AG20443 (cell line): ENCODE data around the gene IFNL4.
"Not testable (repeated sequence)": the region's sequence is repeated elsewhere in the genome, so short reads cannot be mapped to it uniquely, and the experiment has no call there.

ENCODE experiments used
- DNase-seq: peaks from one replicate; pipeline ENCODE4 v3.0.0; 2012; ENCODE audit warnings: low spot score, mixed read lengths

The IFNL4 gene

GRCh38 chr19:39219108-39219507 lies 29.5 kb downstream of the IFNL4 start:
- DNase-seq: not testable (repeated sequence)

DNA sequence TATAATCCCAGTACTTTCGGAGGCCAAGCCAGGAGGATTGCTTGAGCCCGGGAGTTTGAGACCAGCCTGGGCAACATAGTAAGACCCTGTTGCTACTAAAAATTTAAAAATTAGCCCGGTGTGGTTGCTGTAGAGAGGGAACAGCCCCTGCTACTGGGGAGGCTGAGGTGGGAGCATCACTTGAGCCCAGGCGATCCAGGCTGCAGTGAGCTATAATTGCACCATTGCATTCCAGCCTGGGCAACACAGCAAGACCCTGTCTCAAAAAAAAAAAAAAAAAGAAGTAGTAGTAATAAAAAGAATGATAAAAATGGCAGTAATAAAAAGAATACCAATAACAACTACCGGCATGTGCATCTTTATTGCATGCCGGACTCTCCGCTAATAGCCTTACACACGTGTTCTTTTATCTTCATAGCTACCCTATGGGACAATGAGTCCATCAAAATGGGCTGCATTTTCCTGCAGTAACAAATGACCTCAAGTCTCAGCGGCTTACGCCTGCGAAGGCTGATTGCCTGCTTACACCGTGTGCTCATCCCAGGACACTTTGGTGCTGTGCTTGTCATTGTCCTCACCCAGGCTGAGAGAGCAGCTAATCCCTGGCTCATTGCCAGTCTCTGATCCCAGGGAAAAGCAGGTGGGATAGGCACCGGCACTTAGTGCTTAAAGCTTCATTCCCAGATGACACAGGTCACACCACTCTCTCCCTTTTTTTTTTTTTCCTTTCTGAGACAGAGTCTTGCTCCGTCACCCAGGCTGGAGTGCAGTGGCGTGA lies 30.2 kb downstream of the IFNL4 start:
- no peak for DNase-seq

DNA sequence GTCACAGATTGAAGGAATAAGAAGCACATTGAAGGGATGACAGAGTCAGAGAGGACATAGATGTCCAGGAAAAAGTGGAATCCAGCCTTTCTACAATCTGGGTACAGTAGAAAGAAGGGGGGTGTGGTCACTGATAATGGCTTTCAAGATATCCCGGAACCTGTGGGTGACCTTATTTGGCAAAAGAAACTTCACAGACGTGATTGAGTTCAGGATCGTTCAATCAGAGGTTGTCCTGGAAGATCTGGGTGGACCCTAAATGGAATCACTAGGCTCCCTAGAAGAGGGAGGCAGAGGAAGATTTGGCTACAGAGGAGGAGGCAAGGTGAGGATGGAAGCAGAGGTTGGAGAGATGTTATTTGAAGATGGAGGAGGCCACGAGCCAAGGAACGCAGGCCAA lies 31.6 kb downstream of the IFNL4 start:
- DNase-seq: no peak

DNA sequence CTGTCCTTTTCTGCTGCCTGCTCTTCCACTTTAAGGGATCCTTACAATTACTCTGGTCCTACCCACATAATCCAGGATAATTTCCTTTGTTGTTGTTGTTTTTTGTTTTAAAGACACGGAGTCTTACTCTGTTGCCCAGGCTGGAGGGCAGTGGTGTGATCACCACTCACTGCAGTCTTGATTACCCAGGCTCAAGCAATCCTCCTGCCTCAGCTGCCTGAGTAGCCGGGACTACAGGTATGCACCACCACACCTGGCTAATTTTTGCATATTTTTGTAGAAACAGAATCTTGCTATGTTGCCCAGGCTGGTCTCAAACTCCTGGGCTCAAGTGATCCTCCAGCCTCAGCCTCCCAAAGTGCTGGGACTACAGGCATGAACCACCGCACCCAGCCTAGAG lies 33.3 kb downstream of the IFNL4 start:
- not testable (repeated sequence) for DNase-seq

DNA sequence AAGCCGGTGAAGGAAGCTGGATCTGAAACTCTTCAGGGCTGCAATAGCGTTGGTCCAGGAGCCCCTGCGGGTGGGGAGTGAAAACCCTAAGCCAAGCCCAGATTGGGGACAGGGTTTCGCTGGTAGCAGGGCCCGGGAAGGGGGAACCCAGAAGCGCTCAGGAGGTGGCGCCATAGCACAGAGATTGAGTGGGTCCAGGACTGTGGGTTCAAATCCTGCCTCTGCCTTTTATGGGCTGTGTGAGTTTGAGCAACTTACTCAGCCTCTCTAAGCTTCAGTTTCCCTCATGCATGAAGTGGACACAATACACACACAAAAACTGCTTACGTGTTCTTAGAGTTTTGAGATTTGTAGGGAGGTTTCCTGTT lies 36.3 kb downstream of the IFNL4 start:
- DNase-seq: no peak

DNA sequence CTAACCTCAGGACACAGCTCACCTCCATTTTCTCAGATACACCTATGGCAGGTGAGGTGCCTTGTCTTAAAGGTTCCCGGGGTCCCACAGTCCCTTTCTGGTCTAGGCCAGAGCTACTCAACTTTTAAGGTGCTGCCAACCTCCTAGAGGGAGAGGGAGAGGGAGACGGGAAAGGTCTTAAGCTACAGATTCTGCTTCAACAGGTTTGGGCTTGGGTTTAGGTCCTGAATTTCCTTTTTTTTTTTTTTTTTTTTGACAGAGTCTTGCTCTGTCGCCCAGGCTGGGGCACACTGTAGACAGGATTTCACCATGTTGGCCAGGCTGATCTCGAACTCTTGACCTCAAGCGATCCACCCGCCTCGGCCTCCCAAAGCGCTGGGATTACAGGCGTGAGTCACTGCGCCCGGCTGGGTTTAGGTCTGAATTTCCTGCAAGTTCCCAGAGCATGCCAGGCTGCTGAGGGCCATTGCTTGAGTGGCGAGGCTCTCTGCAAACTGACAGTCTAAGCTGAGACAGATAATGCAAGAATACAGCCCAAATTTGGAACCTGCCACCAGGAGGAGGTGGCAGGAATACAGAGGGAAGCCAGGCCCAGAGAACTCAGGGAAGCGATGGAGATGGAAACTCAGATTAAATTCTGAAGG lies 36.8 kb downstream of the IFNL4 start:
- no peak for DNase-seq

- no peak for DNase-seq
Observed at GRCh38 chr19:39209196-39209595, 39.5 kb downstream of the IFNL4 start.

DNA sequence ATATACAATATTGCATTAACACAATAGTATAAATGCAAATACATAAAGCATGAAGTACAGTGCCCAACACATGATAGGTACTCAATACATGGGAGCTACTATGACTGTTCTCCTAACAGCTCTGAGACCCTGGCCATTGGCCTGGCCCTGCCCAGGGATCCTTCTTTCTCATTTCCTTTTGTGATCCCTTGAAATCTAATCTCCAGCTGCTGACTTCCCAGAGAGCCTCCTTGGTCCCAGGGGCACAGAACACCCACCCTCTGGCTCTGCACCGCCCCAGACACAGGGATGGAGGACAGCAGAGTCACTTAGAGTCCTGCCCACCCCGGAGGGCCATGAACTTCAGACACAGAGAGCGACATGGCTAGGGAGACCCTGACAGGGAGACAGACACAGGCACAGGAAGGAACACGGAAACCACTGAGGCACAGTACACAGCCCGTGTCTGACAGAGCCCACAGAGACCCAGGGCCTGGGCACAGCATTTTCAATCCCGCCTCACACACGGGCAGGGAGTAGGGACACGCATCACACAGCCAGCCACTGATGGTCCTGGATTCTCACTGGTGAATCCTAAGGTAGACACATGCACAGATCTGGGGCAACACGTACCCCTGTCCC lies 40.4 kb downstream of the IFNL4 start:
- no peak for DNase-seq

DNA sequence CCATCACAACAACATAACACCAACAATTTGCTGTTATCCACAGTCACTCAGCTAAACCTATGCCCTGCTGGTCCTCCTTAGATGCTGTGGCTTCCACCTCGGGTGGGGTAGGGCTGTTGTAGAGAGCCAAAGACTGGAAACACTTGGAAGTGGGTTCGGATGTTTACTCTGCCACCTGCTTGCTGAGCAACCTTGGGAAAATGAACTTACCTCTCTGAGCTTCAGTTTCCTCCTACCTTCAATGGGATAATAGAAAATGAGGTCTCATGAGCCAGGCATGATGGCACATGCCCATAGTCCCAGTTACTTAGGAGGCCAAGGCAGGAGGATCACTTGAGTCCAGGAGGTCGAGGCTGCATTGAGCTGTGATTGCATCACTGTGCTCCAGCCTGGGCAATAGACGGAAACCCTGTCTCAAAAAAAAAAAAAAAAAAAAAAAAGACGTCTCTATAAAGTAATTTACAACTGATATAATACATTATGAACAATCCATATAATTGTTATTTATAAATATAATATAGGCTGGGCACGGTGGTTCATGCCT lies 41.3 kb downstream of the IFNL4 start:
- DNase-seq: no peak

DNA sequence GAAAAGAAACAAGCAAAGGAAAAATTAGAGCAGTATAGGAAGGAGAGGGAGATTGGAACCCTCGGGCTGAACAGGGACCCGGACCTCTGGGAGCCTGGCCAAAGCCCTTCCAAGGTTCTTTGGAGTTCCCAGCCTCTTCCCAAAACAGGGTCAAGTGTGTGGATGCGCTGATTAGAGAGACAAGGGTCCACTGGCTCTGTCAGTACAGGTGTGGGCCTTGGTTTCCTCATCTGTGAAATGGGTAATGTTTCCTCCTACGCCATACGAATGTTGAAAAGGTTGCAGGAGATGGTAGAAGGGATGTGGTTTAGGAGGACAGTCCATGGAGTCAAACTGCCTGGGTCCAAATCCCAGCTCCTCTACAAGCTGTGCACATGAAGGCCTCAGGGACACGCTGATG lies 42.5 kb downstream of the IFNL4 start:
- DNase-seq: no peak

DNA sequence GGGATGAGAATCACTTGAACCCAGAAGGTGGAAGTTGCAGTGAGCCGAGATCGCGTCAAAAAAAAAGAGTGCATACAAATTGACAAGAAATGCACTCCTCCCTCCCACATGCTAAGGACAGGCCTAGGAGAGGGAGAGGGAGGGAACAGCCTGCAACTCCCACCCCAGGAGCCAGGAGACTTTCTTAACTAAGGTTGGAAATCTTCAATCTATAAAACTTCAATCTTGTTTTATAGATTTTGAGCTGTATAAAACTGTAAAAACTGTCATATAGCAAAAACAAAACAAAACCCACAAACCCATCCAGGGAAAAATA lies 43.2 kb downstream of the IFNL4 start:
- no peak for DNase-seq

- DNase-seq: peak; percentile 10
Observed at GRCh38 chr19:39203372-39204341, 45.0 kb downstream of the IFNL4 start, which contains the start of gene SYCN. TSS of gene SYCN (minus strand) at chr19:39204263. CDS start at chr19:39204254, 9 bp downstream.

GRCh38 chr19:39202998-39203355 lies 45.7 kb downstream of the IFNL4 start:
- no peak for DNase-seq

DNA sequence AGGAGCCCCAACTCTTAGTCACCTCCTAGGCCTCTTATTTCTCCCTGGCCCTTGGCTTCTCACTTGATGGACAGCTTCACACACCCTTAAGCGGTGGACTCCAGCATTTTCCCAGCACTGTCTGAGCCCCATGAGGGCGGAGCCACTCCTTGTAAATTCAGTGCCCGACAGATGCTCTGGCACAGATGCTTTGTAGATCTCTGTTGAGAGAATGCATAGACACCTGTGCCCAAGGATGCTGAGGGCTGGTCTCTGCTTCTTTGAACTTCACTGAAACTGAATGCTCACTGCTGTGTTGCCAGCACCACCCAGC lies 47.9 kb downstream of the IFNL4 start:
- DNase-seq: no peak

DNA sequence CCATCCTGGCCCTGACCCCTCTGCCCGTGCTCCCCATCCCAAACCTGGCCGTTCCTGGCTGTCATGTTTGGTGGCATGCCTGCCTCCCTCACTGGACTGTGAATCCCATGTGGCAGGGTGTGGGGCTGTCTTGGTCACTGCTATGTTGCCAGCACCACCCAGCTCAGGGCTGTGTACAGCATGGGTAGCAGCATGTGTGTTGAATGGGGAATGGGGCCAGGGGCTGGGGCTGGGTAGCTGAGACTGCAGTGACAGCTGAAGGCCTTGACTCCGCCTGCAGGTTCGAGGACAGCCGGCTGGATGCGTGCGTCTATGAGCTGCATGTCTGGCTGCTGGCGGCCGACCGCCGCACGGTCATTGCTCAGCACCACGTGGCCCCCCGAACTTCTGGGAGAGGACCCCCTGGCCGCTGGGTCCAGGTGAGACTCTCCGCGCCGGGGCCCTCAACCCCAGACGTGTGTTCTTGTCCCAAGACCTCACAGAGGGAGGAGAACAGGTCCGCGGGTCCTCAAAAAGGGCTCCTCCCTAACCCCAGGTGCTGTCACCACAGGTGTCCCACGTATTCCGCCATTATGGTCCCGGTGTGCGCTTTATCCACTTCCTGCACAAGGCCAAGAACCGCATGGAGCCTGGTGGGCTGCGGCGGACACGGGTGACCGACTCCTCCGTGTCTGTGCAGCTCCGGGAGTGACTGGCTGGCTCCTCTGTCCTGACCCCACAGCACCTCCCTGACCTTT lies 48.4 kb downstream of the IFNL4 start:
- DNase-seq: no peak

GRCh38 chr19:39199025-39199424 lies 49.6 kb downstream of the IFNL4 start:
- DNase-seq: peak; percentile 92

GRCh38 chr19:39197808-39198207 lies 50.8 kb downstream of the IFNL4 start:
- no peak for DNase-seq

DNA sequence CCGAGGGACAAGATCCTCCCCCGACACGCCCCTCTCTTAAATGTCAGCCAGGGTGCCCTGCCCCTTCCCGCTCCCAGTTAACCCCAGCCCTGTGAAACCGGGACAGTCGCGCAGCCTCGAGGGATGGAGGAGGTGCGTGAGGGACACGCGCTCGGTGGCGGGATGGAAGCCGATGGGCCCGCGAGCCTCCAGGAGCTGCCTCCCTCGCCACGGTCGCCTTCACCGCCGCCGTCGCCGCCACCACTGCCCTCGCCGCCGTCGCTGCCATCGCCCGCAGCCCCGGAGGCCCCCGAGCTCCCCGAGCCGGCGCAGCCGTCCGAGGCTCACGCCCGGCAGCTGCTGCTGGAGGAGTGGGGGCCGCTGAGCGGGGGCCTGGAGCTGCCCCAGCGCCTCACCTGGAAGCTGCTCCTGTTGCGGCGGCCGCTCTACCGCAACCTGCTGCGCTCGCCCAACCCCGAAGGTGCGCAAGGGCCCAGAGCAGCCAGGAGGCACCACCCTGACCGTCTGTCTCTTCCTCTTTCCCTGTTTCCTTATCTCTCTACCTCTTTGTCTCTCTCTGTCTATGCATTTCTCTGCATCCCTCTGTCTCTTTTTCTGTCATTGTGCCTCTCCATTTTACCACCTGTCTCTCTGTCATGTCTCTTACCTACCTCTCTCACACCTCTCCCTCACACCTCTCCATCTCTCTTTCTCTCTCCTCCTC lies 51.6 kb downstream of the IFNL4 start, which contains the start of gene NCCRP1:
NCCRP1 (plus strand) TSS at position 105 of the 703 bp plus-strand sequence; CDS start at position 124, 19 bp downstream.
- DNase-seq: no peak

GRCh38 chr19:39196320-39196719 lies 52.3 kb downstream of the IFNL4 start:
- DNase-seq: no peak
